ENCODE results near the gene MAP3K9.
"Not testable (repeated sequence)": the region's sequence is repeated elsewhere in the genome, so short reads cannot be mapped to it uniquely, and the experiment has no call there.

The MAP3K9 gene

DNA sequence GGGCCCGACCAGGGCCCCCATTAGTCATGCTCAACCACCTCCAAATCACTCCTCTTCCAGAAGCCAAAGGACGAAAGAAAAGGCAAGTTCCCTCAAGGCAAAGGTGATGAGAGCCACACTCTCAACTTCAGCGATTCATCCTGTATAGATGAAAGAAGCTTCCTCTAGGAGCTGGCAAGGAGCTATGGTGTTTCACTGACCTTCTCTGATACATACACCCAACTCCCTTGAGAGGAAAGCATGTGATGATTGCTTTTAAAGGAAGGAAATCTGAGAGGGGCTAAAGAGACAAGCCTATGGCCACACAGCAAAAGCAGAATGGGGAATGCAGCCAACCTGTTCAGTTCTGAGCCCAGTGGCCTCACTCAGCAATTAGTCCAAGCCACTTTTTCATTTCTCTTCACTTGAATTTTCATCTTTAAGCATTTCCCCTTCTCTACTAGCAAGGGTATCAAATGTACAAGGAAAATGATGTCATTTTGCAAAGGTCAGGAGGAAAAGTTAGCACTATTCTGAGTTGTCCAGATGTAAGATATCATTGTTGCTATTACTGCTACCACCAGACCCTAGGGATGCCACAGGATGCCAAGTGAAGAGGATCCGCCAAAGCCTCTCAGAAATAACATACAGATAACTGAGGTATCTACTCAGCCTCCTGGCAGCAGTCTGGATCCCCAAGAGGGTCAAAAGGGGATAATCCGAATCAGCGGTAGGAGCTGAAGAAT is 82.5 kb downstream of the MAP3K9 start:
- no peak for DNase-seq (ENCODE audit: extremely low read depth in 1 of 2, low read depth in 1 of 2)

DNA sequence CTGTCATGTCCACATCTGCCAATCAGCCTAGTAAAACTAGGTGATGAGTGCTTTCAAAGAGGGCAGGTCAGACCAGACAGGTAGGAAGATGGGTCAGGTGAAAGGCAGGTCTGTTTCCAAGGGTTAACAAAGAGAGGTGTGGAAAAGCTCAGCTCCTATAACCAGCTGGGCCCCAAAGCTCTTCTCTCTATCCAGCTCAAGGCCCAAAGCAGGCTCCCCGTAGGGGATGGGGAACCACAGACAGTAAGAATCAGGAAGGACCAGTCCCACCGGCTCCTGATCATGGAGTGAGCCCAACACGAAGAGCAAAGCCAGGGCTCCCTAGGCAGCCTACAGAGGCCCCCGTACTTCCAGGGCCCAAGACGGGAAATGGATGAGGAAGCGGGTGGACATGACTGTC is 84.4 kb downstream of the MAP3K9 start:
- no peak for DNase-seq (ENCODE audit: extremely low read depth in 1 of 2, low read depth in 1 of 2)

DNA sequence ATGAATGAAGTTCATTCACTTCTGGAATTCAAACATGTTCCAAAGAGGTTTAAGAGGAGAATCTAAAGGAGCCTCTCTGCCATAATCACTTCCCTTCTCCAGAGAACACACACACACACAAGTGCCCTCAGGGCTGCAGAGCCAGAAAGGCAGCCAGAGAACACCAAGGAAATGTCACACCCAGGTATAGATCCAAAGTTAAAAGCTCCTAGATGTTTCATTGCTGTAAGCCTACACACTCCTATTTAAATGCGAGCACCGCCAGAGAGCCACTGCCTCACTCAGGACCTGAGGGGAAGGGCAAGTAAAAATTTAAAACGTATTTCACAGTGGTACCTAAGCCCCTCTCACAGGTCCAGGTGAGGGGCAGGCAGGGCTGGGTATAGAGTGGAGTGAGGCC is 85.2 kb downstream of the MAP3K9 start:
- no peak for DNase-seq (ENCODE audit: extremely low read depth in 1 of 2, low read depth in 1 of 2)

DNA sequence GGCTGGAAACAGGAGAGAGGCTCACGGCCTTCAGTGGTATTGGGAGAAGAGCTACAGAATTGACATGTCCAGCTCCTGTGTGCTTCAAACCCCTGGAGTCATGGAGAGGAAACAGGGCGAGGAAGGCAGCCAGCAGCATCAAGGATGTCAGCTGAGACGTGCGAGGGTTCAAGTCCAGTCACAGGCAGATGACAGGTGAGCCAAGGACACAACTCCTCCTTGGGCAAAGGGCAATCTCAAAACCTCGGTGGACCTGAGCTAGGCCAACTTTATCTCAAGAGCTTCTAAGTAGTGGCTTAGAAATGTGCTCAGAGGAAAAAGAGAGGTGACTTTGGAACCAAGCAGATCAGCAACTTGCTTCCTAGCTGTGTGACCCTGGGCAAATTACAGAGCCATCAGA is 86.0 kb downstream of the MAP3K9 start:
- no peak for DNase-seq (ENCODE audit: extremely low read depth in 1 of 2, low read depth in 1 of 2)

DNA sequence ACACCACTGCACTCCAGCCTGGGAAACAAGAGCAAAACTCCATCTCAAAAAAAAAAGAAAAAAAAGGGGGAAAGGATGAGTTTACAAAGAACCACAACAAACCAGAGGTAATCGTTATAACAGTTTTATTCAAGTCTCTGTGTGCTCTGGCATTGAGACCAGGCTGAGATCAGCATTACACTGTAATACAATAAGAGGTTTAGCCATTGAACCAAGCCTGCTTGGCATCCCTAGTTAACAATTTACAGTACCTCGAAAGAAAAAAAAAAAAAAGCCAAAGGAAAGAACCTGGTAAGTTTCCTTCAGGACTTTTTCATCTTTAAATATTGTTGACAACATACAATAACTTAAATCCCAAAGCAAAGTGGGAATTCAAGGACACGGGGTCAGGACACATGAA is 86.9 kb downstream of the MAP3K9 start:
- no peak for DNase-seq (ENCODE audit: extremely low read depth in 1 of 2, low read depth in 1 of 2)

DNA sequence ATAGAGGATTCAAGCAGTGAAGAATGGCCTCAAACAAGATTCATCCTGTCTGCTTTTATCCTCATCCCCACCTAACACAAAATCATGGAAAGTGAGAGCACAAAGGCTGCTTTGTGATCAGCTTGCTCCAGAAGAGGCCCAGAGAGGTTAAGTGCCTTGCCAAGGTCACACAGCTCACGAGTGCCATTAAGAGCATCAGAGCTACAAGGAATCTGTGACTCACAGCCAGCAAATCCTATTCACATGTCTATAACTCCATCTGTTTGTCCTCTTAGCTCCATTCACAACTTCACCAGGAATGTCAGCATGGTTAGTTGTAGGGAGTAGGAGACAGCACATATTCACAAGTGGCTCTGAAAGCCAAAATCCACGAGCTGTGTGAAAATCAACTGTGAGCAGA is 87.8 kb downstream of the MAP3K9 start:
- no peak for DNase-seq (ENCODE audit: extremely low read depth in 1 of 2, low read depth in 1 of 2)

DNA sequence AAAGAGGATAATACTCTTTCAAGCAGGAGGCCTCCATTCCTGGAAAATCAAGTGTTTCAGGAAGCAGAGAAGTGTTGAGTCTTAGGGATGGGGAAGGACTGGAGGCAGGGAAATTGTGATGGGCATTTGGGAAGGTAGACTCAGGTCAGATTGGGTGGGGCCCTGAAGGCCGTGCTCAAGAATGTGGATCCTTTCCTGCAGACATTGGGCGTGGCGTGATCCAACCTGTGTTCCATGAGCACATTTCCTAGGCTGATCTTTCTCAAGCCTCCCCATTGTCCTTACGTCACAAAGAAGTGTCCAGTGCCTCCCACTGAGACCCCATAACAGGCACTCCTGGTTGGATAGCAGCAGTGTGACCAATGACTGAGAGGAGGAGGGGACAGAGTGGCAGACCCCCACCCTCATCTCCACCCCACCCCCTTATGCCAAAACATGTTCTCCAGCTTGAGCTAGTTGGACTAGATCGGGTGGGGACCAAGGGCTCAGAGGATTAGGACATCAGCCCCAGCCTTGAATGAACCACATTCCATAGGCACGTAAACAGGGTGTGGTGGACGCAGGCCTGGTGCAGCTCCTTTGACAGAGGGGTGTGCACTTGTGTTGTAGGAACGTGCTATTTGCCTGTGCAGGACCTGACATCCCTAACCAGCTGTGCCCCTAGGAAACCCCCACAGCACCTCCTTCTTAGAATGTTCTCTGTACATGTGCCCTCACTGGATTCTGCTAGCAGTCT is 90.8 kb downstream of the MAP3K9 start:
- no peak for DNase-seq (ENCODE audit: extremely low read depth in 1 of 2, low read depth in 1 of 2)

DNA sequence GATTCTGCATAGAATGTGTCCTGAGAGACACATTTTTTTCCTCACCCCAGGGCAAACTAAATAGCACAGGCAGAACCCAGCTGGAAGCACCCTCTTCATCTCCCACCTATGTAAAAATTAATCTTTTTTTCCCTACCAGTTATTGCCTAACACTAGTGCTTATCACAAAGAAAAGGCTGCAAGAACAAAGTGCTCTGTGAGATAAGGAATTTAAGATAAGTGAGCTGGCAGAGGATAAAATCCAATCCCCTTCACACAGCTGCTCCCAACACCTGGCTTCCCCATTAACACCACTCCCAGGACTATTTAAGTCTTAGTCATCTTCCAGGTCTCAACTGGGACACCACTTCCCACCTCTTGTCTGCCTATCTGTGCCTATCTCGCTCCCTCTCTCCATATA is 92.4 kb downstream of the MAP3K9 start:
- DNase-seq (ENCODE audit: extremely low read depth in 1 of 2, low read depth in 1 of 2) = no peak

DNA sequence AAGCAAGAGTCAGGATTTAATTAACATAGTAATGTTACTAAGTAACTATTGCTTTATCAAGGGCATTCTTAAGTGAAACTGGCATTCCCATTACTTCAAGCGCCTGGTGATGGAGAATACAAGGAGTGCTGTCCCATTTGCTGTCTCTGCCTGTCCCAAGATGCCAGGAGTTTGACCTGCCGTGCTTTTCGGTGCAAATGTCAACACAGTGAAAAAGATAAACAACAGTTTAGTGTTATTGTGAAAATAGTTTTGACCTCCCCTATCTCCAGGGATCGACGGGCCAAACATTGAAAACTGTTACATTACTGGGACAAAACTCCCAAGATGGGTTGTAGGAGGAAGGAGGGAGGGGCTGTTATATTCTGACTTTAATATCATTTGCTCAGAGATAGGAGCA is 92.8 kb downstream of the MAP3K9 start:
- no peak for DNase-seq (ENCODE audit: extremely low read depth in 1 of 2, low read depth in 1 of 2)

DNA sequence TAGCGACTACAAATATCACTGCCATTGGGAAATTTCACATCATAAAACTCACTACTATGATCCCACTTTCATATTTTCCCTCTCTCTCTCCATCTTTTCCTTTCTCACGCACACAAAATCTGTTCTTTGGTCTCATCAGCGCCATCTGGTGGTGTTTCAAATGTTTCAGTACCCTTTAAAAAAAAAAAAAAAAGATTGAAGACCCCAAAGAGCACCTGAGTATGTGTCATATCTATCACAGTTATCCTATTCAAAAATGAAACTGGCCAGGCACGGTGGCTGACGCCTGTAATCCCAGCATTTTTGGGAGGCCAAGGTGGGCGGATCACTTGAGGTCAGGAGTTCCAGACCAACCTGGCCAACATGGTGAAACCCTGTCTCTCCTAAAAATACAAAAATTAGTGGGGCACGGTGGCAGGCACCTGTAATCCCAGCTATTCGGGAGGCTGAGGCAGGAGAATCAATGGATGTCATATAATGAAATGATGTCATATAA is 95.2 kb downstream of the MAP3K9 start:
- DNase-seq (ENCODE audit: extremely low read depth in 1 of 2, low read depth in 1 of 2) = peak; percentile 3 to 16

DNA sequence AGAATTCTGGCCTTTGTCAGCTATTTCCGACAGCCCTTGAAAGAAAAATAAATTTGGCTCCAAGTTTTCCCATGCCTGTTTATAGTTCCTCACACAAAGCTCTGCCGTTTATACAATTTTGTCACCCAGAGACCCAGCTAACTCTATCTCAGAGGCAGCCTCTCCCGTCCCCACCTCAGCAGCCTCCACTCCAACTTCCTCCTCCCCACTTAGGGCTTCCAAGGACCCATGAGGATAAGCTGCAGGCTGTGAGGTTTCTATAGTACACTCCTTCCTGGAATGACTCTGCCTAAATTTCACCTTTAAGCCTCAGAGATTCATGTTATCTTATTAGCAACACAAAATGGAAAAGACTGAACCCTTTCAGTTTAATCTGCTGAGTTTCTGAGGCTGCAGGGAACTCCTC is 95.8 kb downstream of the MAP3K9 start:
- DNase-seq (ENCODE audit: extremely low read depth in 1 of 2, low read depth in 1 of 2) = no peak

DNA sequence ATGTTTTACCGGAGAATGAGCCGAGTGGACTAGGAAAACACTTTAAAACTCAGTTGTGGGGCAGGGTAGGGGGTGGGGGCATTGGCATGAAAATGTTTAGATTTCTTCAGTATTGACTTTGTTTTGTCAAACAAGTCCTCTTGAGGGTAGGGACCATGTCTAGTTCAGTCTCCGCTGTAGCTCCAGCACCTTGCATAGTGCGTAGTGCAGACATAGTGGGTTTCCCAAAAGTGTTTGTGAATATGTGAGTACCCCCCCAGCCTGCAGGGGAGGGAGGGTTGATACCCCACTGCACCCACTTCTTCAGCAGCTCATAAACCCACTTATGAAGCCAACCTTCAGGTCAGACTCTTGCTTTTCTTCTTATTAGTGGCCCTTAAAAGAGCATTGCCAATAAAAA is 96.2 kb downstream of the MAP3K9 start:
- no peak for DNase-seq (ENCODE audit: extremely low read depth in 1 of 2, low read depth in 1 of 2)

DNA sequence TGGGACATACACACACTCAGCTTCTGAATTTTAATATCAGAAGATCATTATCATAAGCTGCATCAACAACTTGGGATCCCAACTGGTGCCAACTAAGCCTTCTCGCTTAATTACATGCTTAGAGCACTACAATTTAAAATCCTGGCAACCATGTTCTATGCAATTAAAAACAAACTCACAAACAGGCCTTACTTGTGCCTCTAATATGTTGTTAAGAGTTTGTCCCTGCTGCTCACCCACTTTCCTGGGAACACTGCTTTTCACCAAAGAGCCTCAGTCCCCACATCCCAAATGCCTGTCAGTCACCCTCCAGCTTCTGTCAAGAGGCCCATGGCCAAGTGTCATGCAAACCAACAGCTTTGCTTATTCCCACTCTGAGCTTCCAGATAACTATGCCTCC is 97.9 kb downstream of the MAP3K9 start:
- no peak for DNase-seq (ENCODE audit: extremely low read depth in 1 of 2, low read depth in 1 of 2)

DNA sequence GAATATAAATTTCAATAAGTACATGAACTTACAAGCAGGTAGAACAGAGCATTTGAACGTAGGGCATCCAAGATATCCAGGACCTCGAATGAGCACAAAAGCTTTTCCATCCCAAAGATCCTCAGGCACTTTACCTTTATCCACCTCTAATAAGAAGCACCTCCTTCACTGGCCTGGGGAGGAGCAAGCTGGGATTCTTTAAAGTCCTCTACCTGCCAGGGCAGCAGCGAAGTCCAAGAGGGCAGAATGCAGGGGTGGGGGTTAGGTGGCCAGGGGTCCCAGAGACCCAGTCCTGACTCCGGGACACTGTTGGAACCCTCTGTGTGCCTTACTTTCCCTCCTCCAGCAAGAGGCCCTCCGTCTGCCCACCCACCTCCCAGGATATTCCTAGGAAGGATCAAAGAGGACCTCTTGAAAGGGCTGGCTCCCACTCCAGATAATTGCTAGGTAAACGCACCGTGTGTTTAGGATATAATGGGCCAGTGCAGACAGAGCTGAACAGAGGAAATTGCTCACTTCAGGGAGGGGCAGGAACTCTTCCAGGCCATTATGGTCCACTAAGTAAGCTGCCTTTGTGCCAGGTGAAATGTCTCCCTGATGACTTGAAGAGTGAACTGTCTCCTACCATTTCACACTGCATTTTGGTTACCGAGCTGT is 99.5 kb downstream of the MAP3K9 start:
- no peak for DNase-seq (ENCODE audit: extremely low read depth in 1 of 2, low read depth in 1 of 2)

DNA sequence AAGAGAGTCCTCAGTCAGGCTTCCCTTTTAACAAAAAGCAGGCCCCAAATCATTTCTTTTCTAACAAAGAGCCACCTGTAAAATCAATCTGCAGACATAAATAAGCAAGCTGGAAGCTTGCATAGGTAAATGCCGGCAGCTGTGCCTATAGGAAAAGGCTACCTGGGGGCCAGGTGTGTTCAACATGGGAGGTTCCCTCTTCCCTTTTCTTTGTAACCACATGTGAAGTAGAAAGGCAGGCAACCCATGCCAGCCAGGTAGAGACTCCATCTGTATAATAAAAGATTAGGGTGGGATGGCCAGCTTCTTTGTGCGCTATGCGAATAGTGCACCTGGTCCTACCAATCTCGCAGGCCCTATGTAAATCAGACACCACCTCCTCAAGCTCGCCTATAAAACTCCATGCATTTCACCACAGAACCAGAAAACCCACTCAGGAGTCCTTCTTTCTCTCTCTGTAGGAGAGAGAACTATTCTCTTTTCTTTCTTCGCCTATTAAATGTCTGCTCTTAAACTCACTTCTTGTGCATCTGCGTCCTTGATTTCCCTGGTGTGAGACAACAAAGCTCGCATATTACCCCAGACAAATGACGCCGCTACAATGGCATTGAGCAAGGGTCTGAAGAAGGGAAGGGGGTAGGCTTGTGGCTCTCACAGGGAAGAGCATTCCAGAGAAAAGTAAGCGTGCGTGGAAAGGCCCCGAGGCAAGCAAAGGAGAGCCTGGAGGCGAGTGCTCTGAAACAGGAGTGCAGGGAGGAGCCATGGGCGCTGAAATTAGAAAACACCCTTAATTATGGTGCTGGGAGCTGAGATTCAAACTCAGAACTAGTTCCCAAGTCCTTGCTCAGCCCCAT is 100.4 kb downstream of the MAP3K9 start:
- DNase-seq (ENCODE audit: extremely low read depth in 1 of 2, low read depth in 1 of 2) = no peak

DNA sequence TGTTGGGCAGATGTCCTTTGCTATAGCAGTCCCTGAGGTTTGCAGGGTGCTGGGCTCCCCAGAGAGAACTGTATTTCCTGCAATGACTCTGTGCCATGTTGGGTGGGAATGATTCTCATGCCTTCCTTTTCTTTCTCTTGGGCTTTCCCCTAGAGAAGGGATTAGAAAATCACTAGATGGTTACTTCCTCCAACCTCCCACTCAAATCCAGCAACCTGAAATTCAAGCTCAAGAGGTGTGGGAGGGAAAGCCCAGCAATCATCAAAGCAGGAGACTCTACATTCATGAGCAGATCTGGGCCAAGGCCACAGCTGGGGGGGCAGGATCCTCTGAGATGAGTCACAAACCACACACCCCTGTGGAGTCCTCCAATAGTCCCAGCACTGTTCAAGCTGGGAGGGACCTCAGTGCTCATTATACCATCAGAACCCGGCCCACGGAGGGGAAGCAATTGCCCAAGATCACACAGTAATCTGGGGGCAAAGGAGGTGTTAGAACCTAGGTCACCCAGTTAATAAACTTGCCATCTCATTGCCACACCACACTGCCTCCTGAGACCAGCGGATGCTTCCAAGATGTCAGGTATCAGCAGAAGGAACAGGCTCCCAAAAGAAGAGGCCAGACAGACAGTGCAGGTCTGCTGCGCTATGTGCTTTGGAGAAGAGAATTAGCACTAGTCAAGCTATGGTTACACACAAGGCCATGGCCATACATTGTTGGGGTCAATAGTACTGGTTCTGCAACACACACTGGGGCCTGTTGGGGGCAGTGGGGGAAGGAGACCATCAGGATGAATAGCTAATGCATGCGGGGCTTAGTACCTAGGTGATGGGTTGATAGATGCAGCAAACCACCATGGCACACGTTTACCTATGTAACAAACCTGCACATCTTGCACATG is 101.9 kb downstream of the MAP3K9 start:
- DNase-seq (ENCODE audit: extremely low read depth in 1 of 2, low read depth in 1 of 2) = no peak

DNA sequence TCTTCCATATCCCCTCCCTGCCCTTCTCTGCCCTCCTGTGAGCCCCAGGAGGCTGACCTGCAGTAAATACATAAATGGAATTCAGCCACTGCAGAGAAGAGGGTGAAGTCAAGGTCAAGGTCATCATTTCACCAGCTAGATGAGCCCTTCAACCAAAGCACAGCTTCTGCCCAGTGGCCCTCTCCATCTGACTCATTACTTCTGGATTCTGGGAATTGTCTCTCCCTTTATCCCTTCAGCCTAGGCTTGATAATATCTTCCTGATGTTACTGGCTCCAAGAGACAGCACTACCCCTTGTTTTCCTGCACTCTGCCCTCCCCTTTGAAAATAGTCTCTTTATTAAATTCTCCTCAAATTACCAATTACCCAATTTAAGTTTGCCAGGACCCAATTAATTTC is 103.1 kb downstream of the MAP3K9 start:
- no peak for DNase-seq (ENCODE audit: extremely low read depth in 1 of 2, low read depth in 1 of 2)

DNA sequence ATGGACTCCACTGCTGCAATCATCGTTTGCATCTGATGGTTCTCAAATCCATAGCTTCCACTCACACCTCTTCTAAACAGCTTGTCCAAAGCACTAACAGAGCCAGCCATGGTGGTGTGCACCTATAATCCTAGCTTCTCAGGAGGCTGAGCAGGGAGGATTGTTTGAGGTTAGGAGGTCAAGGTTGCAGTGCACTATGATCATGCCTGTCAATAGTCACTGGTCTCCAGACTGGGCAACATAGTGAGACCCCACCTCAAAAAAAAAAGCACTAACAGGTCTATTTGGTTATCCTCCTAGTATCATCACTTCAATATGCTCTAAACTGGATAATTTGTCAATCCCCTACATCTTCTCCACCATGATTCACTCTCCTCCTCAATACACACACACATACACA is 104.4 kb downstream of the MAP3K9 start:
- DNase-seq (ENCODE audit: extremely low read depth in 1 of 2, low read depth in 1 of 2) = no peak

DNA sequence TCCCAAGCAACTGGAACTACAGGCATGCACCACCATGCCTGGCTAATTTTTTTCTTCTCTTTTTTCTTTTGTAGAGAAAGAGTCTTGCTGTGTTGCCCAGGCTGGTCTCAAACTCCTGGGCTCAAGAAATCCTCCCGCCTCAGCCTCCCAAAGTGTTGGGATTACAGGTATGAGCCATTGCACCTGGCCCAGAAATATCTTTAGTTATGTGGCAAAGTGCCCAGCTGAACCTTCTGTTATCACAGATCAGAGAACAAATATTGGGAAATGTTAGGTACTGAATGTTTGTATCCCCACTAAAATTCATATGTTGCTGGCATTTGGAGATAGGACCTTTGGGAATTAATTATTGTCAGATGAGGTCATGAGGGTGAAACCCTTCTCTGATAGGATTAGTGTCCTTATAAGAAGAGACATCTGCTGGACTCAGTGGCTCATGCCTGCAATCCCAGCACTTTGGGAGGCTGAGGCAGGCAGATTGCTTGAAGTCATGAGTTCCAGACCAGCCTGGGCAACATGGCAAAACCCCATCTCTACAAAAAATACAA is 105.6 kb downstream of the MAP3K9 start:
- DNase-seq (ENCODE audit: extremely low read depth in 1 of 2, low read depth in 1 of 2) = not testable (repeated sequence)

DNA sequence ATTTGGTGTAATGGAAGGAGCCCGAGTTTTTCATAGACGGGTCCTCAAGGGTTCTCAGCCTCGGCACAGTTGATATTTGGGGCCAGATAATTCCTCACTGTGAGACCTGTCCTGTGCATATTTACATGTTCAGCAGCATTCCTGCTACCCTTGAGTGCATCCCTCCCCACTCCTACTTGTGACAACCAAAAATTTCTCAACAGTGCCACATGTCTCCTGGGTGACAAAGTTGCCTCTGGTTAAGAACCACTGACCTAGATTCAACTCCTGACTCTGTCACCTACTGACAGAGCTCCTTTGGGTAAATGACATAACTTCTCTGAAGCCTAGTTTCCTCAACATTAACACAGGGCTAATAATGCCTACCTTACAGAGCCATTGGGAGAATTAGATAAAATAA is 107.2 kb downstream of the MAP3K9 start:
- DNase-seq (ENCODE audit: extremely low read depth in 1 of 2, low read depth in 1 of 2) = no peak

Measured in activated CD8-positive, alpha-beta memory T cell treated with anti-CD3 and anti-CD28 coated beads for 1 hour (primary cell).